ENCODE data around the gene PTPRM. TPM values are rescaled to one million over a fixed set of nuclear protein-coding genes. Genes with fewer than 3 reads are reported as not detected.

Gene PTPRM
- total and polyA plus RNA-seq, 2 of the 8 experiments (the other 6 are each of a cell fraction or from before 2014, with no cell fraction given): 4.1 to 7.0 TPM

GRCh38 chr18:7974200-7974874 is 407.2 kb downstream of the PTPRM start (continued):
- TF ChIP-seq BRCA1 (IDR thresholded peaks at IDR 0.05; ENCODE audit: low read depth, low read length) (no peak), BCL11A (IDR thresholded peaks at IDR 0.05; ENCODE audit: low read depth in 2 of 2, low read length in 2 of 2) (no peak), TAF7 (optimal IDR thresholded peaks at IDR 0.05; ENCODE audit: borderline replicate concordance, low read depth, low read length) (no peak), SP4 (IDR thresholded peaks at IDR 0.05; ENCODE audit: low read length) (no peak), HDAC6 (IDR thresholded peaks at IDR 0.05; ENCODE audit: low read depth, low read length) (no peak), CREB1 (IDR thresholded peaks at IDR 0.05) (no peak), JUND (IDR thresholded peaks at IDR 0.05; ENCODE audit: low read length) (no peak)
